Erythroblast (primary cell): ENCODE measurements around the gene DPP4.
"Not testable (repeated sequence)": the region's sequence is repeated elsewhere in the genome, so short reads cannot be mapped to it uniquely, and the experiment has no call there.

Source experiments
- GATA1 ChIP-seq: IDR thresholded peaks from 2 replicates; pipeline ENCODE4 v1.6.1; 2011; ENCODE audit warnings: low read depth, mild to moderate bottlenecking, control low read depth, low read length, moderate library complexity
- POLR2A ChIP-seq: IDR thresholded peaks from 2 replicates; pipeline ENCODE4 v1.6.1; 2011; ENCODE audit warnings: mild to moderate bottlenecking, low read length

GRCh38 chr2:161977926-161978325 is 96.1 kb downstream of the DPP4 start:
- TF ChIP-seq POLR2A, GATA1: not testable (repeated sequence)
